Astrocyte (in vitro differentiated cells and primary cell): ENCODE results near the gene SLC16A1.

Experiments used
- EZH2 ChIP-seq: IDR thresholded peaks from 2 replicates; pipeline ENCODE4 v1.6.1; 2012; ENCODE audit warnings: mild to moderate bottlenecking, low read length, inconsistent platforms; ENCODE audit not compliant: insufficient read depth
- TF ChIP-seq, protein P1 (sequence below): IDR thresholded peaks from 2 replicates; pipeline ENCODE4 v1.5.1; 2011; ENCODE audit warnings: low read depth, mild to moderate bottlenecking, inconsistent platforms, low read length, moderate library complexity; ENCODE audit not compliant: insufficient read depth

DNA sequence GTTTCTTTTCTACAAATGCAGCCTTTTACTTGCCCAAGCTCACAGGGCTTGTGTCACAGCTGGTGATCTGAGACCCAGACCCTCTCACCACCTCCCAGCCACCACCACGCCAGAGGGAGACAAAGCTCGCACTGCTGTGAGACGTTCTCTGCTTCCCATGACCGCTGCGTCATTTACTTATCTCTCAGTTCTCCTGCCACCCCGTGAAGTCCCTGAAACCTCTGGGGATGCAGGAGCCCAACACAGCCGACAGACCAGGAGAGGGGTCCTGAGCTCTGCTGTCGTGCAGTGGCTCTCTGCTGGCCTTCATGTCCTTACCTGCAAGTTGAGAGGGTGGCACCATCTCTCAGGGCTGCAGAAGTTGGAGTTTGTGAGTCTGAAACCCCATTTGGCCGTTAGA lies 77.7 kb downstream of the SLC16A1 start:
- TF ChIP-seq, protein P1, sequence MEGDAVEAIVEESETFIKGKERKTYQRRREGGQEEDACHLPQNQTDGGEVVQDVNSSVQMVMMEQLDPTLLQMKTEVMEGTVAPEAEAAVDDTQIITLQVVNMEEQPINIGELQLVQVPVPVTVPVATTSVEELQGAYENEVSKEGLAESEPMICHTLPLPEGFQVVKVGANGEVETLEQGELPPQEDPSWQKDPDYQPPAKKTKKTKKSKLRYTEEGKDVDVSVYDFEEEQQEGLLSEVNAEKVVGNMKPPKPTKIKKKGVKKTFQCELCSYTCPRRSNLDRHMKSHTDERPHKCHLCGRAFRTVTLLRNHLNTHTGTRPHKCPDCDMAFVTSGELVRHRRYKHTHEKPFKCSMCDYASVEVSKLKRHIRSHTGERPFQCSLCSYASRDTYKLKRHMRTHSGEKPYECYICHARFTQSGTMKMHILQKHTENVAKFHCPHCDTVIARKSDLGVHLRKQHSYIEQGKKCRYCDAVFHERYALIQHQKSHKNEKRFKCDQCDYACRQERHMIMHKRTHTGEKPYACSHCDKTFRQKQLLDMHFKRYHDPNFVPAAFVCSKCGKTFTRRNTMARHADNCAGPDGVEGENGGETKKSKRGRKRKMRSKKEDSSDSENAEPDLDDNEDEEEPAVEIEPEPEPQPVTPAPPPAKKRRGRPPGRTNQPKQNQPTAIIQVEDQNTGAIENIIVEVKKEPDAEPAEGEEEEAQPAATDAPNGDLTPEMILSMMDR, result no peak
- no peak for TF ChIP-seq EZH2
